ENCODE measurements around the gene SETD5. TPM values are rescaled to one million over a fixed set of nuclear protein-coding genes. Genes with fewer than 3 reads are reported as not detected.

The SETD5 gene
- total RNA-seq, 2 experiments from 2014 or later: 98.0 to 103 TPM

- peak overlapping the region; percentile 94 for H3K4me3 Mint-ChIP-seq
- H3K27me3 Mint-ChIP-seq: no peaks in the 10 kb centered on the region
- H3K27ac Mint-ChIP-seq: peak overlapping the region; percentile 78
- CTCF ChIA-PET: interaction anchor here (0.8 to 1.3 kb wide), 5 partner anchors 13 to 327 kb away, joined by 3 to 4 read pairs (median 3); no protein-coding TSS in a partner anchor
- H3K4me1 Mint-ChIP-seq (ENCODE audit: low read depth): peaks cover 60% of the 10 kb centered on the region
- no peaks in the 10 kb centered on the region for H3K9me3 Mint-ChIP-seq
- DNase-seq: peak; percentile 37
- H3K36me3 Mint-ChIP-seq: peaks cover 31% of the 10 kb centered on the region
- POLR2A ChIA-PET: interaction anchor here (0.9 to 5.8 kb wide), 4 partner anchors 17 to 333 kb away, joined by 3 to 72 read pairs (median 4); partner anchors contain the start of gene THUMPD3
- intact Hi-C loops (cut with micrococcal nuclease): loop anchor here (1.0 to 10.0 kb wide), 5 partner anchors 11 to 533 kb away; partner anchors contain the start of genes ARPC4, CRELD1, JAGN1 and TADA3
Measured at GRCh38 chr3:9399746-9400145, 2.3 kb downstream of the SETD5 start.

- Mint-ChIP-seq H3K9me3 (no peaks in the 10 kb centered on the region), H3K4me3 (no peak overlapping the region), H3K27ac (no peak overlapping the region), H3K27me3 (no peaks in the 10 kb centered on the region), H3K4me1 (ENCODE audit: low read depth) (peaks cover 58% of the 10 kb centered on the region), H3K36me3 (peaks cover 22% of the 10 kb centered on the region)
- DNase-seq: no peak
- intact Hi-C loops (cut with micrococcal nuclease): no loop called here
- POLR2A ChIA-PET: interaction anchor here (0.6 to 5.8 kb wide), 2 partner anchors 20 to 38 kb away, joined by 4 to 72 read pairs; partner anchors contain the start of gene THUMPD3
- CTCF ChIA-PET: no interaction called here
Measured at GRCh38 chr3:9400616-9401015, 3.2 kb downstream of the SETD5 start.

- H3K27me3 Mint-ChIP-seq: no peaks in the 10 kb centered on the region
- H3K9me3 Mint-ChIP-seq: no peaks in the 10 kb centered on the region
- H3K4me1 Mint-ChIP-seq (ENCODE audit: low read depth): peaks cover 59% of the 10 kb centered on the region
- H3K36me3 Mint-ChIP-seq: peaks cover 17% of the 10 kb centered on the region
- no peak for DNase-seq
- no peak overlapping the region for H3K4me3 Mint-ChIP-seq
- ChIA-PET CTCF (no interaction called here), POLR2A (no interaction called here)
- intact Hi-C loops (cut with micrococcal nuclease): loop anchor here (1.0 kb wide), 1 partner anchor 18 kb away; no protein-coding TSS in a partner anchor
- peak overlapping the region; percentile 9 for H3K27ac Mint-ChIP-seq
Measured at GRCh38 chr3:9401986-9402385, 4.6 kb downstream of the SETD5 start.

GRCh38 chr3:9402410-9403228, 5.2 kb downstream of the SETD5 start:
- H3K27me3 Mint-ChIP-seq: no peaks in the 10 kb centered on the region
- H3K9me3 Mint-ChIP-seq: no peaks in the 10 kb centered on the region
- ChIA-PET POLR2A (no interaction called here), CTCF (interaction anchor here (1.1 kb wide), 1 partner anchor 101 kb away, joined by 3 read pairs; no protein-coding TSS in a partner anchor)
- H3K36me3 Mint-ChIP-seq: peaks cover 17% of the 10 kb centered on the region
- no peak for DNase-seq
- H3K4me1 Mint-ChIP-seq (ENCODE audit: low read depth): peaks cover 65% of the 10 kb centered on the region
- no peak overlapping the region for H3K27ac Mint-ChIP-seq
- intact Hi-C loops (cut with micrococcal nuclease): loop anchor here (1.0 kb wide), 1 partner anchor 18 kb away; no protein-coding TSS in a partner anchor
- no peak overlapping the region for H3K4me3 Mint-ChIP-seq

GRCh38 chr3:9403463-9403862, 6.0 kb downstream of the SETD5 start:
- ChIA-PET POLR2A (no interaction called here), CTCF (interaction anchor here (1.1 to 1.7 kb wide), 3 partner anchors 19 to 100 kb away, joined by 3 to 5 read pairs (median 3); no protein-coding TSS in a partner anchor)
- no peak for DNase-seq
- Mint-ChIP-seq H3K9me3 (no peaks in the 10 kb centered on the region), H3K4me1 (ENCODE audit: low read depth) (peaks cover 69% of the 10 kb centered on the region), H3K4me3 (no peak overlapping the region), H3K27ac (no peak overlapping the region), H3K36me3 (peaks cover 11% of the 10 kb centered on the region), H3K27me3 (no peaks in the 10 kb centered on the region)
- intact Hi-C loops (cut with micrococcal nuclease): no loop called here

GRCh38 chr3:9404680-9405079, 7.3 kb downstream of the SETD5 start:
- Mint-ChIP-seq H3K36me3 (peaks cover 3% of the 10 kb centered on the region), H3K4me1 (ENCODE audit: low read depth) (peaks cover 74% of the 10 kb centered on the region), H3K4me3 (no peak overlapping the region), H3K27ac (no peak overlapping the region), H3K9me3 (no peaks in the 10 kb centered on the region), H3K27me3 (no peaks in the 10 kb centered on the region)
- POLR2A ChIA-PET: interaction anchor here (0.8 to 1.3 kb wide), 3 partner anchors 8 to 12 kb away, joined by 3 to 10 read pairs (median 3); no protein-coding TSS in a partner anchor
- no peak for DNase-seq
- intact Hi-C loops (cut with micrococcal nuclease): no loop called here
- CTCF ChIA-PET: interaction anchor here (0.9 to 1.8 kb wide), 4 partner anchors 9 to 51 kb away, joined by 3 to 5 read pairs (median 4); no protein-coding TSS in a partner anchor

- peaks cover 75% of the 10 kb centered on the region for H3K4me1 Mint-ChIP-seq (ENCODE audit: low read depth)
- no peak overlapping the region for H3K4me3 Mint-ChIP-seq
- H3K27ac Mint-ChIP-seq: no peak overlapping the region
- no peak for DNase-seq
- ChIA-PET CTCF (interaction anchor here (1.8 kb wide), 1 partner anchor 10 kb away, joined by 4 read pairs; no protein-coding TSS in a partner anchor), POLR2A (interaction anchor here (1.3 kb wide), 1 partner anchor 9 kb away, joined by 10 read pairs; no protein-coding TSS in a partner anchor)
- no peaks in the 10 kb centered on the region for H3K9me3 Mint-ChIP-seq
- peaks cover 2% of the 10 kb centered on the region for H3K36me3 Mint-ChIP-seq
- intact Hi-C loops (cut with micrococcal nuclease): no loop called here
- no peaks in the 10 kb centered on the region for H3K27me3 Mint-ChIP-seq
Measured at GRCh38 chr3:9405756-9406155, 8.3 kb downstream of the SETD5 start.

- H3K27ac Mint-ChIP-seq: no peak overlapping the region
- H3K36me3 Mint-ChIP-seq: peaks cover 2% of the 10 kb centered on the region
- intact Hi-C loops (cut with micrococcal nuclease): no loop called here
- DNase-seq: no peak
- no peaks in the 10 kb centered on the region for H3K27me3 Mint-ChIP-seq
- peaks cover 68% of the 10 kb centered on the region for H3K4me1 Mint-ChIP-seq (ENCODE audit: low read depth)
- H3K9me3 Mint-ChIP-seq: no peaks in the 10 kb centered on the region
- CTCF ChIA-PET: interaction anchor here (0.7 kb wide), 1 partner anchor 12 kb away, joined by 3 read pairs; no protein-coding TSS in a partner anchor
- POLR2A ChIA-PET: interaction anchor here (2.4 kb wide), 1 partner anchor 10 kb away, joined by 5 read pairs; no protein-coding TSS in a partner anchor
- no peak overlapping the region for H3K4me3 Mint-ChIP-seq
Measured at GRCh38 chr3:9406856-9407626, 9.6 kb downstream of the SETD5 start.

- POLR2A ChIA-PET: interaction anchor here (2.4 kb wide), 1 partner anchor 11 kb away, joined by 5 read pairs; no protein-coding TSS in a partner anchor
Measured at GRCh38 chr3:9408061-9408460, 10.6 kb downstream of the SETD5 start.

GRCh38 chr3:9408546-9408945, 11.1 kb downstream of the SETD5 start:
- no peak overlapping the region for H3K27ac Mint-ChIP-seq
- H3K9me3 Mint-ChIP-seq: no peaks in the 10 kb centered on the region
- intact Hi-C loops (cut with micrococcal nuclease): no loop called here
- DNase-seq: no peak
- CTCF ChIA-PET: no interaction called here
- no peak overlapping the region for H3K4me3 Mint-ChIP-seq
- H3K36me3 Mint-ChIP-seq: peaks cover 4% of the 10 kb centered on the region
- peaks cover 63% of the 10 kb centered on the region for H3K4me1 Mint-ChIP-seq (ENCODE audit: low read depth)
- no peaks in the 10 kb centered on the region for H3K27me3 Mint-ChIP-seq
- POLR2A ChIA-PET: interaction anchor here (2.4 kb wide), 1 partner anchor 12 kb away, joined by 5 read pairs; no protein-coding TSS in a partner anchor

More at GRCh38 chr3:9408061-9408460, 10.6 kb downstream of the SETD5 start:
- H3K4me1 Mint-ChIP-seq (ENCODE audit: low read depth): peaks cover 65% of the 10 kb centered on the region
- no peak for DNase-seq
- H3K9me3 Mint-ChIP-seq: no peaks in the 10 kb centered on the region
- CTCF ChIA-PET: no interaction called here
- H3K27me3 Mint-ChIP-seq: no peaks in the 10 kb centered on the region
- intact Hi-C loops (cut with micrococcal nuclease): no loop called here
- H3K27ac Mint-ChIP-seq: no peak overlapping the region
- H3K36me3 Mint-ChIP-seq: peaks cover 2% of the 10 kb centered on the region
- no peak overlapping the region for H3K4me3 Mint-ChIP-seq

GRCh38 chr3:9409981-9410854, 12.8 kb downstream of the SETD5 start:
- intact Hi-C loops (cut with micrococcal nuclease): loop anchor here (1.0 kb wide), 1 partner anchor 11 kb away; no protein-coding TSS in a partner anchor
- ChIA-PET CTCF (interaction anchor here (0.7 kb wide), 1 partner anchor 90 kb away, joined by 3 read pairs; no protein-coding TSS in a partner anchor), POLR2A (interaction anchor here (1.3 kb wide), 1 partner anchor 15 kb away, joined by 3 read pairs; no protein-coding TSS in a partner anchor)
- no peak overlapping the region for H3K4me3 Mint-ChIP-seq
- H3K9me3 Mint-ChIP-seq: no peaks in the 10 kb centered on the region
- H3K36me3 Mint-ChIP-seq: peaks cover 7% of the 10 kb centered on the region
- H3K27me3 Mint-ChIP-seq: no peaks in the 10 kb centered on the region
- DNase-seq: no peak
- H3K27ac Mint-ChIP-seq: peak overlapping the region; percentile 77
- H3K4me1 Mint-ChIP-seq (ENCODE audit: low read depth): peaks cover 60% of the 10 kb centered on the region
